GM19397 (cell line): Measurements from ENCODE around the gene GAD1.

Experiments used
- ATAC-seq: cut with Tn5 transposase; IDR thresholded peaks from one replicate; pipeline ENCODE4 v1.9.1; 2021; ENCODE audit warnings: mild to moderate bottlenecking, moderate library complexity; ENCODE audit not compliant: unreplicated experiment

The GAD1 gene

DNA sequence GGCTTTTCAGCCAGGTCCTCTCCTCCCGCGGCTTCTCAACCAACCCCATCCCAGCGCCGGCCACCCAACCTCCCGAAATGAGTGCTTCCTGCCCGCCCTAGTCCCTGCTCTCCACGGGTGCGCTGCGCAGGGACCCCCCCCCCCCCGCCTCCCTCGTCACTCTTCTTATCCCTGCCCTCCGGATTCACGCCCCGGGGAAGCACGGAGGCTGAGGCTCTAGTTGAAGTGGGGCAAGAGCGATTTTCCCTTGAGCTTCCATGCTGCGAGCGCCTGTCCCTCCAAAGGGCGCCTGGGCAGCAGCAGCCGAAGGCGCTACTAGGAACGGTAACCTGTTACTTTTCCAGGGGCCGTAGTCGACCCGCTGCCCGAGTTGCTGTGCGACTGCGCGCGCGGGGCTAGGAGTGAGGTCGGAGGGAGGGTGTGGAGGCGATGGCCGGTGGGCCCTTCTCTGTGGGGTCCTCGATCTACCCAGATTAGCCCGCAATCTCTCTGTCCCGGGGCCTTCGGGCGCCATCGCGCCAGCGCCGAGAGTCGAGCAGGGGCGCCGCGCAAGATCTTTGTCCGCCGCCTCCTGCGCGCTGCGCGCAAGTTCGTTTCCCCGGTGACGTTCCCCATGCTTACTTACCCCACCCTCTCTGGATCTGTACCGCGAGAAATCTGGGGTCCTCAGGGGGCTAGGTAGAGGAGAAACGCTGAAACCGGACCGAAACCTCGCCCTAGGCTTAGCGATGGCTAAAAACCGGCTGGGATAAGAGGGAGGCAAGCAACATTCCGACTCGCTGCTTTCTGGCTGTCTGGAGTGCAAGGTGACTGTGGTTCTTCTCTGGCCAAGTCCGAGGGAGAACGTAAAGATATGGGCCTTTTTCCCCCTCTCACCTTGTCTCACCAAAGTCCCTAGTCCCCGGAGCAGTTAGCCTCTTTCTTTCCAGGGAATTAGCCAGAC, 677 bp downstream of the GAD1 start:
- no peak for ATAC-seq

DNA sequence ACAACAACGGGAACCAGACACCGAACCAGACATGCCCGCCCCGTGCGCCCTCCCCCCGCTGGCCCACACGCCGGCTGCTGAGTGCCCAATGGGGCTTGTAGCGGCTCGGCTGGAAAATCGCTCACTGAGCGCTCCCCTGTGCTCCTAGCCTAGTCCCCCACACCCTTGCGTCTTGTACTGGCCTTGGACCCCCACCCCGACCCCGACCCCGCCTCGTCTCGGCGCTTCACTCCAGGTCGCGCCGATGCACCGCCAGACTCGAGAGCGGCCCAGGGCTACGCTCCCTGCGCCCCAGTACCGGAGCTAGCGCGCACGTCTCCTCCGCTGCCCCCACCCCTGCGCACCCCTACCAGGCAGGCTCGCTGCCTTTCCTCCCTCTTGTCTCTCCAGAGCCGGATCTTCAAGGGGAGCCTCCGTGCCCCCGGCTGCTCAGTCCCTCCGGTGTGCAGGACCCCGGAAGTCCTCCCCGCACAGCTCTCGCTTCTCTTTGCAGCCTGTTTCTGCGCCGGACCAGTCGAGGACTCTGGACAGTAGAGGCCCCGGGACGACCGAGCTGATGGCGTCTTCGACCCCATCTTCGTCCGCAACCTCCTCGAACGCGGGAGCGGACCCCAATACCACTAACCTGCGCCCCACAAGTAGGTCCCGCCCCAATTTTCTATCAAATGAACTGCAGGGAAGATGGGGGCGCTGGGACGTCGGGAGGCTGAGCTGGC, 1.5 kb downstream of the GAD1 start:
- no peak for ATAC-seq

DNA sequence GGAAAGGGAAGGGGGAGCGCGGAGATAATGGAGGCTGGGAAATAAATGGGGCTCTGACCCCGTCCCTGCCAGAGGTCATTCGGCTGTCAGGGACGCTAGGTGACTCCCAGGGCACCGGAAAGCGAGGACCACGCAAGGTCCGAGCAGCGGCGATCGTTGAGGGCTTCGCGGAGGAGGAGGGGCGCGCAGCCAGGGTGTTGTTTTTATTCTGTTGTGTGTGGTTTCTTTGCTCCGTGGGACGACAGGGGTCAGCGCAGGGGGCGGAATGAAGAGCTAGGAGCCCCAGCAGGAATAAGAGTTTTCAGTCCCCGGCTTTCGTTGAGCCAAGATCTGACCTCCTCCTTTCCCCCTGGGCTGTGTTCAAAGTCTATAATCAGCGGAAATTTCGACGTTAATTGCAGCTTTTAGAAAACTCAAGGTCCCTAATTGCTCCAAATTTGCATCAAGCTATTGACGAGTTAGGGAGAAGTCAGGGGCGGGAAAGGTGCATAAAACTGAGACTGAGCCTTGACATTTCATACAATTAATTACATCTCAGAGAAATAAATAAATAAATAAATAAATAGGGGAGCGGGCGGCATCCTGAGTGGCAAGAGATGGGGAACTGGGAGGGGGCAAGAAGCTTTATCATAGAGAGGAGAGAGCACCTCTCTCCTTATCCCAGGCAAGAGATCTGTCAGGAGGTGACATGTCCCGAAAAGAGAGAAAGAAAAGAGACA, 2.2 kb downstream of the GAD1 start:
- no peak for ATAC-seq

DNA sequence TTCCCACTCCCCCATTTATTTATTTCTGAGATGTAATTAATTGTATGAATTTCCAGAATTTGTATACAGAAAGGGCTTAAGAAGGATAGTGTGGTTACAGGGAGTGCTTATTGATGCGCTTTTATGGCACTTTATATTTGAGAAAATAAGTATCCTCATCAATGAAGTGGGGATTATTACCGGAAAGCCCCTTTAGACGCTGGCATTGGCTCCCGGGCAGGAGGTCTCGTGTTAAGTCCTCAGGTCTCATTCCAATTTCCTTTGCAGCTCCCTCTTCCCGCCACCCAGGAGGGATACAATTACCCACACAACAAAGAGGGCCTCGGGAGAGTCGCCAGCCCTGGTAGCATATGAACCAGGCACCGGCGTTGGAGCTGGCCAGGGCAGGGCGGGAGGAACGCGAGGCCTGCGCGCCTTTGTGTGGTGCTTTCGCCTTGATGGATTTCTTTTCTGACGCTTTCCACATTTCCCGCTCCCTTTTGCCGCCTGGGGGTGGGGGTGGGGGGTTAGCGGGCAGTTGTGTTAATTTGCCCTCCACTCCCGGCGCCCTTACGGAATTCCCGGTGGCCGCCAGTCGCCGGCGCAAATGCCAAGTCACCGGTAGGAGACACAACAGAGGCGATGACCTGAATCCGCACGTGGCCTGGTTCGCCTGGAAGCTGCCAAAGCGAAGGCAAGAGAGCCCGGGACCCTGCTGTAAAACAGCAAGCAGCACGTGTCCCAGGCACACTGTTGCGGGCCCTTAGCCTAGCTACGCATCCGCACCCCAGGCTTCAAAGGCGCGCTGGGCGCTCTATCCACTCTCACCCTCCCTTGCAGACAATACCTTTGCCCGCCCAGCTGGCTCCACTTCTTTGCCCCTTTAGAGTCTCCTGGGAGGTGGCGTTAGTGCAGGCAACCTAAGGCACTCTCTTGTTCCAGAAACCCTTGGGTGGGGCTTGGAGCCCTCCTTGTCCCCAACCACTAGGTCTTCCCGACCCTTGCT, 3.3 kb downstream of the GAD1 start:
- ATAC-seq, result no peak

DNA sequence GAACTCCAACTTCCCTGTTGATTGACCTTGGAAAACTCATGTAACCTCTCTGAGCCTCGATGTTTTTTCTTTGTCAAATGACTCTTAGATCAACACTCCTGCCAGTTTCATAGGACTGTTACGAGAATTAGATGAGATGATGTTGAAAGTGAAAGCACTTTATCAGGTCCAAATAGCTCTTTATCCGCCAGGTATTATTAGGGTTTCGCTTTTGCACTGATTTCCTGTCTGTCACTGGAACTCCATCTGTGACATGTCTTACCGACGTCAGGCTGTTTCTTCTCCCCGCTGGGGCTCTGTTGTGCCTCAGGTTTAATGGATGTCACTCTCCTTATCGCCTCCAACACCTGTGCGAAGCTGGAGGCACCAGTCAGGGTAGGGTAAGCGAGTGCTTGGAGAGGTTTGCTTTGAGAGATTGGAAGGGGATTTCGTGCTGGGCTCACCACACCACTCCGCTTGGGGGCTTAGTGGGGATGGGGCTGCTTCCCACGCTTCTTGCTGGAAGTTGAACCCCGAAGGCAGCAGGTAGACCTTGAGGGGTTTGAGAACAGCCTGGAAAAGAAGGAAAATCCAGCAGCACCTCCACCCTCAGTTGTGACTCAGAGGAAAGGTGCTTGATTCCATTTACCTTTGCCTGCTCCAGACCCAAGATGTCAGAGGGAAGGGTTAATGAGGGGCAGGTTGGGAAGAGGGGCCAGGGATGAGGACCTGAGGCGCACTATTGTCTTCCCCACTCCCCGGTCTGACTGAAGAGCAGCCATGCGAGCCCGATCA, 4.3 kb downstream of the GAD1 start:
- ATAC-seq, result no peak

DNA sequence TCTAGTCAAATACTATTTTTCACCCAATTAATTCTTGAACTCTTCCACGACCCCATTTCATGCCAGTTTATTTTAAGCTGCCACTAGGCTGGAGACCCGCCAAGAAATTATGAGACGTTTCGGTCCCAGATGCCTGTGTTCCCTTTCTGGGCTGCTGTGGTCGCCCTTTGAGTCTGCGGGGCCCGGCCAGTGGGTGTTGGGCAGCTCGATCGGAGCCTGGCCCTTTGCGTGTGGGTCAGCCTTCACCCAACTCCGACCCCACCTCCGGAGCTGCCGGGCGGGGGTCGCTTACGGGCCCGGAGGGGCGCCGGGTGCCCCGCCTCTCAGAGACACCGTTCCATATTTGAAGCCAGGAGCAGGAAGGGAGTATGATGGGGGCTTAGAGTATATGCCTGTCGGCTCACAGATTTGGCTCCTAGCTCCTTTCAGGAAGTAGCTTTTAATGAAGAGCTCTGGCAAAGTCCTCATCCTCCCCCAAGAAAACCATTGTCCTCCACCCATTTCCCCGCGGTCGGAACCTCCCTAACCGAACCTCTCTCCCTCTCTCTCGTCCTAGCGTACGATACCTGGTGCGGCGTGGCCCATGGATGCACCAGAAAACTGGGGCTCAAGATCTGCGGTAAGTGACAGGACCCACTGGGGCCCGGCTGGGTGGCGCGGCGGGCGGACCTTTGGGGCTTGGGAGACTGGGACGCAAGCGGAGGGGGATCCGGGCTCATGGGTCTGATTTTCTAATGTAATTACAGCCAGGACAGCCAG, 5.0 kb downstream of the GAD1 start:
- ATAC-seq, result no peak

DNA sequence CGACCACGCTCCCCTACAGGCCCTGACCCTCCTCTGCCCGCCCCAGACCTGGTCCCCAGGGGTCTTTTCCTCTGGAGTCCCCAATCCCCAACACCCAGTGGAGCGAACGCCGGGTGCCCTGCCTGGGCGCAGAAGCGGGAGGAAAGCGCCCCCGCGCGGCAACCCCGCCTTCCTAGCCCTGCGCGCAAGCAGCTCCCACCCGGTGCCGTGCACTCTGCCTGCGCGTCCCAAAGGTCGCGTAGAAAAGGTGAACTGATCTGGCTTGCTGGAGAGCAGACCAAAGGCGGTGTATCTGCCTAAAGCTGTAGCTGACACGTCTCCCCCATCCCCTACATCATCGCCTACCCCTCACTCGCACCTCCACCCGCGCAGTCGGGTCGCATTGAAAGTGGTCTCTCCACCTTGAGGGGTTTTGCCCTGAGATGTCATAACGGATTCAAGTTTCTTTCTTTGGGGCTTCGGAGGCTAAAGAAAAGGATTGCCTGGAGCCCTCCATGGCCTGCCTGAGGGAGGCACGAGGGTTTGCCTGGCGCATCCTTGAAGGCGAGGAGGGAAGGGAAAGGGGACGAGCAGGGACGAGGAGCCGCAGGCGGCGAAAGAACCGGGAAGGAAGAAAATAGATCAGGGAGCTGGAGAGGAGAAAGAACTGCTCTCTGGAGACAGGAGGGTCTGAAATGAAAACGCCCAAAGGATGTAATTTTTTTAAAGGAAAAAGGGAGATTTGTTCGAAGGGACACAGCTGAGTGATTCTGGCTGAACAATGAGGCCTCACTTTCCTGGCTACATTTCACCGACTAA, 5.8 kb downstream of the GAD1 start:
- no peak for ATAC-seq

DNA sequence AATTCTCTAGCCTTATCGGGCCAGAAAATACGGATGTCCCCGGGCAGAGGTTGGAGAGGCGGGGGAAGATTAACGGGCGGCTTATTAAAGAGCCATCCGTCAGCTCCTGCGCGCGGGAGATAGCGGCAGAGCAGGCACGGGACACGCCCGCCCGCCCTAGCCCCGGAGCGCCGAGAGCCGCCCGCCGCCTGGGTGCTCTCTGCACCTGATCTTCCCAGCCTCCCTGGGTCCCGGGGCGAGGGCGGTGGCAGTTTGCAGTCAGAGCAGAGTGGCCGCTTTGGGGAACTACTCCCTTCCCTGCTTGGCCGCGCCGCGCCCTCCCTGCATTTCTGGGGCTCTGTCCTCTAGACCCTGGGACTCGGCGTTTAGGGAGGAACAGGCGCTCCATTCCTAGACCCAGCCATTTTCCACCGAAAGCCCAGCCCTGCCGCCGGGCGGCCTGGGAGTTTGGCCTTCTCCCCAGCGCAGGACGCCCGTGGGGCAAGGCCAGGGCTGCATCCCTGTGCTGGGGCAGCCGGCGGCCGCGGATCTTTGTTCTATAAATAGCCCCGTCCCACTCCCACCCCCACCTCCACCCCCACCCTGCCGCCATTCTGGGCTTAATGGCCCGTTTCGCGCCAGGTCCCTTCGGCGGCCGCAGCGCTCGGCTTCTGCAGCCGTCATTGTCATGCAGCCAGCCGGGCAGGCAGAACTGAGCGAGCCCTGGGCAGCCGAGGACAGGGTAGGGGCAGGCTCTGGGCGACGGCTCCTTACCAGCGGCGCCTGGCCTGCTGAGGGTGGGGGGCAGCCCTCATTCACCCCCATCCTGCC, 6.6 kb downstream of the GAD1 start:
- ATAC-seq, result no peak

DNA sequence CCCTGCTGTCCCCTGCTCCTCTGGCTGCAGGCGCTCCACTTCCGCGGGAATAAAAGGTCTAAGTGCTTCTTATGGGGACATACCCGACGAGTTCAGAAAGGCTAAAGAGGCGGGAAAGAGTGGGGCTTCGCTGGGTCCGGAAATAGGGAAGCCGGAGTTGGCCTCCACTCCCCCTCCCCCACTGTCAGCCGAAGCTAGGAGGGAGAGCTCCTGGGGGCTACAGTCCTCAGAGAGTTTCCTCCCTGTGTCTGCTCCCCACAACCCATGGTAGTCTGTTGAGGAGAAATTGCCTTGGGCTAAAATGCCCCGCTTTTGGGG, 7.2 kb downstream of the GAD1 start:
- no peak for ATAC-seq

DNA sequence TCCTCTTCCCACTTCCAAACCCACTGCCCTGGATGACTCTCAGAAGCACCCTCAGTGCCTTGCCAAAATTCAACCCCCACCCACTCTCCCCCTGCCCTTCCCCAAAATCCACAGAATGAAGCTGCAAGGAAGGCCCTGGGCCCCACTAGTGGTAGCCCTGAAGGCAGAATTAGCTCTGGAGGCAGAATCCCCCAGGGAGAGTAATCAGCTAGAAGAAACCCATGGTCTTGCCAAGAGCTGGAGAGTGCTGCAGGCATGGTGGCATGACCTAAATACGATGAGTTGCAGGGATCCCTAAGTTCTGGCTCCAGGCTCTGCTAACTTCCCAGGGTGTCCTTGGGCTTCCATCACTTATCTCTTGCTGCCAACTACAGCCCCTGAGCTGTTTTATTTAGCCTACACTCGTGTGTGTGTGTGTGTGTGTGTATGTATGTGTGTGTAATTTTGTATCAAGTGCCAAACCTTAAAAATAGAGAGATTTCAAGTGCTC, 7.9 kb downstream of the GAD1 start:
- no peak for ATAC-seq

DNA sequence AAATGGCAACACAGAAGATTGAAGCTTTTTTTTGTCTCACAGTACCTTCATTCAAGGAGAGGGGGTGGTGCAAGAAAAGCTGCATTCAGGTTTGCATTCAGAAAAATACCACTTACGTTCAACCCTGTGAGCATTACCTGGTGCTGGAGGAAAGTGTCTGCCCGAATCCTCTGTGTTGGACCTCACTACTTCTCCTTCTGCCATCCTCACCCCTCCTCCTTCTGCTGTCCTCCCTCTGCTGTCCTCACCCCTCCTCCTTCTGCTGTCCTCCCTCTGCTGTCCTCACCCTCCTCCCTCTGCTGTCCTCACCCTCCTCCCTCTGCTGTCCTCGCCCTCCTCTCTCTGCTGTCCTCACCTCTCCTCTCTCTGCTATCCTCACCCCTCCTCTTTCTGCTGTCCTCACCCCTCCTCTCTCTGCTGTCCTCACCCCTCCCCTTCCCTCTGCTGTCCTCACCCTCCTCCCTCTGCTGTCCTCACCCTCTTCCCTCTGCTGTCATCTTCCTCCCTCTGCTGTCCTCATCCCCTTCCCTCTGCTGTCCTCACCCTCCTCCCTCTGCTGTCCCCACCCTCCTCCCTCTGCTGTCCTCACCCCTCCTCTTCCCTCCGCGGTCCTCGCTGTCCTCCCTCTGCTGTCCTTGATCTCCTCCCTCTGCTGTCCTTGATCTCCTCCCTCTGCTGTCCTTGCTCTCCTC, 11.3 kb downstream of the GAD1 start:
- ATAC-seq, result no peak

DNA sequence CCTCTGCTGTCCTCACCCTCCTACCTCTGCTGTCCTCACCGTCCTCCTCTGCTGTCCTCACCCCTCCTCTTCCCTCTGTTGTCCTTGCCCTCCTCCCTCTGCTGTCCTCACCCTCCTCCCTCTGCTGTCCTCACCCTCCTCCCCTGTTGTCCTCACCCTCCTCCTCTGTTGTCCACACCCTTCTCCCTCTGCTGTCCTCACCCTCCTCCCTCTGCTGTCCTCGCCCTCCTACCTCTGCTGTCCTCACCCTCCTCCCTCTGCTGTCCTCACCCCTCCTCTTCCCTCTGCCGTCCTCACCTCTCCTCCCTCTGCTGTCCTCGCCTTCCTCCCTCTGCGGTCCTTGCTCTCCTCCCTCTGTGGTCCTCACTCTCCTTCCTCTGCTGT, 11.8 kb downstream of the GAD1 start:
- ATAC-seq, result no peak

DNA sequence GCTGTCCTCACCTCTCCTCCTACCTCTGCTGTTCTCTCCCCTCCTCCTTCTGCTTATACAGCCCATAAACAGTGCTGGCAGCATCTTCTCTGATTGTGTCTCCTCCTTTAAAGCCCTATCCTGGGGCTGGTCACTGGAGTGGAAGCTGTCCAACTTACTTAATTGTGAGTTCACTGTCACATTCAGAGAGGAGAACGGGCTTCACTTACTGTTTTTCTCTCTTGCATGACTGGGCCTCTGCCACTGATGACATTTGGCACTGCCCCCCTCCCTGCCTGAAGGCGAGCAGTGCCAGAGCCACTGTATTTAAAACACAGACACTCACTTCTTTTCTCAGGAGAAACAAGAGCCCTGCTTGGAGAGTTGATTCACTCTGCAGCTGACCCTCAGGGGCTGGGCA, 12.3 kb downstream of the GAD1 start:
- ATAC-seq, result no peak

DNA sequence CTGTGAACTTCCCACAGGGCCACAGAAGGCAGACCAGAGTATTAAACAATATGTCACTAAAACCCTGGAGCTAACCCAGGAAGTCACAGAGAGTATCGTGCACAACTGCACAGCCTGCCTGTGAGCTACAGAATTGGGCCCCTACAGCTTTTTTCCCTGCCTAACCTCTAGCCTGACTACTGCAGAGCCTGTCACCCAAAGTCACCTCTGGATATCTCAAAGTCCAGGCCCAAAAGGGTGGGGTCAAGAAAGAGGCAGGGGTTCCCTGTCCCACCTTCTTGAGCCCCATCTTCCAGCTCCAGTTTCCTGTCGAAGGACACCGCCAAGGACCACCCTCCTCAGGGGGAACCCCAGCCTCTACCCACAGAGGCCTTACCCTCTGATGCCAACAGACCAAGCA, 13.5 kb downstream of the GAD1 start:
- no peak for ATAC-seq

DNA sequence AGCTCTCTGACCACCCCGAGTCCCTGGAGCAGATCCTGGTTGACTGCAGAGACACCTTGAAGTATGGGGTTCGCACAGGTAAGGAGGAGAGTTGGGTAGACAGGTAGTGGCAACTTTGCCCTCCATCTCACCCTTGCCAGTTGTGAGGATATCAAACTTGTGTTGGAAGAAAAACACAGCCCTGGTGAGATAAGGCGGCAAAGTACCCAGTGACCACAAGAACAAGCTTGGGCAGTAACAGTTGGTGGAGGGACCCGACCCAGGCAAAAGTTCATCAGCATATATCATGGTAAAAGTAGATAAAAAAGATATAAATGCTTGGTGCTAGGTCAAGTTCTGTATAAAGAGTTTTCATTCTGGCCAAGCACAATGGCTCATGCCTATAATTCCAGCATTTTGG, 14.4 kb downstream of the GAD1 start:
- ATAC-seq, result no peak

DNA sequence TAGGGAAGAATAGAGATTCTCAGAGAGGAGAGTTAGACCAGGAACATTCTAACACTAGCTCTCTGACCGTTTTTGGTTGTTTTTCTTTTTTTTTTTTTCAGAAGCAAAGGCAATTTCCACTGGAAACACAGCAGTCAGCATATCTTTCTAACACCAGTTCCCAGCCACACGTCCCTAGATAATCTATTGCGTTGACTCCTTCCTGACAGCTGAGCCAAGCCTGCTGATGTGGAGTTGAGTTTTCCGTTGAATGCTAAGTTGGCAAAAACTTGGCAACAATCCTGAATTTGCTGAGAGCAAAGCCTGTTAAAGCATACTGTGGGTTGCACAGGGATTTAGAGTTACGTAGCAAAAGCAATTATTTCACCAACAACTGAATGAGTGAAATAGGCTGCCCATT, 19.3 kb downstream of the GAD1 start:
- ATAC-seq, result no peak

DNA sequence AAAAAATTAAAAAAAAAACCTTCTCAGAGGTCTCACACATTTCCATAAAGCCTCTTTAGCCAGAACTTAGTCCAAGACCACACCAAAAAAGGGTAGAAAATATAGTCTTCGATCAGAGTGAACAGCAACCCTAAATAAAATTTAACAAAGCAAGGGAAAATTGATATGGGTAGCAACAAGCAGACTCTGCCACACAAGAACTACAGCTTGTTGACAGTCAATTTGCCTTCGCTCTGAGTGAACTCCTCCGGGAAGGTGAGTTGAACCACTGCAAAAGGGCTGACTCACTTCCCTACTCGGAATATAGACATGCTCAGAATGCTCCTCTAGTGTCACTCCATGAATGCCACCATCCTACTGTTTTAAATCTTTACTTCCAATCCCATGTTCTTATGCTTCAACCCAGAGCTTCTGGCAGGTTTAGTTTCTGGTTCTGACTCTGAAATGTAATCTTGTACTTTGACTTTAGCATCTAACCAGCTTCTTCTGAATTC, 24.1 kb downstream of the GAD1 start:
- ATAC-seq, result no peak
